H9 (cell line): ENCODE results near the gene FHIT. TPM values are rescaled to one million over a fixed set of nuclear protein-coding genes. Genes with fewer than 3 reads are reported as not detected.

ENCODE experiments used
- DNase-seq: peaks from one replicate; pipeline ENCODE4 v3.0.0-alpha.2; 2017
- H2AFZ ChIP-seq: one replicate; pipeline ENCODE4 v1.6.1; 2013; ENCODE audit warnings: mild to moderate bottlenecking, low read length, control low read depth, moderate library complexity
- H2AK5ac ChIP-seq: 2 replicates; pipeline ENCODE4 v1.6.1; 2013; ENCODE audit warnings: low read length, control low read depth, mixed read lengths; ENCODE audit not compliant: insufficient read length
- H2BK120ac ChIP-seq: one replicate; pipeline ENCODE4 v1.6.1; 2013; ENCODE audit warnings: low read depth, mild to moderate bottlenecking, low read length, control low read depth, inconsistent platforms; ENCODE audit not compliant: poor library complexity, severe bottlenecking
- H2BK12ac ChIP-seq: 2 replicates; pipeline ENCODE4 v1.6.1; 2013; ENCODE audit warnings: low read length, control low read depth, mixed read lengths, low read depth; ENCODE audit not compliant: insufficient read length
- H2BK15ac ChIP-seq: 2 replicates; pipeline ENCODE4 v1.6.1; 2013; ENCODE audit warnings: low read depth, low read length, control low read depth
- H2BK20ac ChIP-seq: one replicate; pipeline ENCODE4 v1.6.1; 2013; ENCODE audit warnings: low read depth, mild to moderate bottlenecking, low read length, control low read depth, inconsistent platforms; ENCODE audit not compliant: poor library complexity, severe bottlenecking
- H2BK5ac ChIP-seq: 2 replicates; pipeline ENCODE4 v1.6.1; 2013; ENCODE audit warnings: low read length, control low read depth, mixed read lengths; ENCODE audit not compliant: insufficient read length
- H3K14ac ChIP-seq: 2 replicates; pipeline ENCODE4 v1.6.1; 2013; ENCODE audit warnings: low read length, control low read depth; ENCODE audit not compliant: insufficient read depth
- H3K18ac ChIP-seq: 2 replicates; pipeline ENCODE4 v1.6.1; 2013; ENCODE audit warnings: low read depth, mild to moderate bottlenecking, mixed read lengths, low read length, control low read depth; ENCODE audit not compliant: insufficient read length
- H3K23ac ChIP-seq: 2 replicates; pipeline ENCODE4 v1.6.1; 2013; ENCODE audit warnings: low read length, control low read depth, mixed read lengths, low read depth; ENCODE audit not compliant: insufficient read length
- H3K23me2 ChIP-seq: 2 replicates; pipeline ENCODE4 v1.6.1; 2013; ENCODE audit warnings: low read depth, mild to moderate bottlenecking, mixed read lengths, low read length, control low read depth; ENCODE audit not compliant: insufficient read length, poor library complexity, severe bottlenecking
- H3K27ac ChIP-seq: 2 replicates; pipeline ENCODE4 v1.5.1; 2013; ENCODE audit warnings: low read length, control low read depth, mixed read lengths, low read depth; ENCODE audit not compliant: insufficient read length
- H3K27me3 ChIP-seq: 2 replicates; pipeline ENCODE4 v1.6.1; 2013; ENCODE audit warnings: low read length, control low read depth, inconsistent platforms; ENCODE audit not compliant: insufficient read depth
- H3K4ac ChIP-seq: 2 replicates; pipeline ENCODE4 v1.6.1; 2013; ENCODE audit warnings: low read depth, mild to moderate bottlenecking, control low read depth, inconsistent platforms, low read length, moderate library complexity
- H3K4me1 ChIP-seq: 2 replicates; pipeline ENCODE4 v1.6.1; 2013; ENCODE audit warnings: low read length, control low read depth, inconsistent platforms; ENCODE audit not compliant: insufficient read depth
- H3K4me2 ChIP-seq: 2 replicates; pipeline ENCODE4 v1.6.1; 2013; ENCODE audit warnings: low read length, control low read depth, mixed read lengths; ENCODE audit not compliant: insufficient read length, insufficient read depth
- H3K56ac ChIP-seq: 2 replicates; pipeline ENCODE4 v1.6.1; 2013; ENCODE audit warnings: low read depth, mild to moderate bottlenecking, mixed read lengths, low read length, control low read depth; ENCODE audit not compliant: insufficient read length
- H3K79me1 ChIP-seq: 2 replicates; pipeline ENCODE4 v1.6.1; 2013; ENCODE audit warnings: low read depth, mild to moderate bottlenecking, moderate library complexity, low read length, control low read depth, inconsistent platforms; ENCODE audit not compliant: insufficient read depth, poor library complexity, severe bottlenecking
- H3K79me2 ChIP-seq: 2 replicates; pipeline ENCODE4 v1.6.1; 2013; ENCODE audit warnings: low read length, control low read depth, inconsistent platforms; ENCODE audit not compliant: insufficient read depth
- H3K9ac ChIP-seq: 2 replicates; pipeline ENCODE4 v1.6.1; 2013; ENCODE audit warnings: low read length, control low read depth, mixed read lengths; ENCODE audit not compliant: insufficient read length; ENCODE audit errors: extremely low read depth
- H3K9me3 ChIP-seq: one replicate; pipeline ENCODE4 v1.6.1; 2013; ENCODE audit warnings: low read depth, low read length, inconsistent platforms; ENCODE audit not compliant: control insufficient read depth
- H3T11ph ChIP-seq: one replicate; pipeline ENCODE4 v1.6.1; 2013; ENCODE audit warnings: mild to moderate bottlenecking, low read length, control low read depth, inconsistent platforms
- H4K20me1 ChIP-seq: one replicate; pipeline ENCODE4 v1.6.1; 2013; ENCODE audit not compliant: control insufficient read depth, insufficient read length, insufficient read depth
- H4K5ac ChIP-seq: 2 replicates; pipeline ENCODE4 v1.6.1; 2013; ENCODE audit warnings: low read depth, mild to moderate bottlenecking, mixed read lengths, low read length, control low read depth; ENCODE audit not compliant: insufficient read length
- H4K8ac ChIP-seq: replicated peaks from 2 replicates; pipeline ENCODE4 v1.6.1; 2013; ENCODE audit warnings: low read length, control low read depth, mixed read lengths, low read depth; ENCODE audit not compliant: insufficient read length
- H4K91ac ChIP-seq: 2 replicates; pipeline ENCODE4 v1.6.1; 2013; ENCODE audit warnings: low read depth, mild to moderate bottlenecking, moderate library complexity, mixed read lengths, low read length, control low read depth; ENCODE audit not compliant: insufficient read length
- H3K27ac Mint-ChIP-seq, 3 experiments: 2 replicates in 2 of 3; 3 replicates in 1 of 3; pipeline ENCODE4 v1.8.0; 2020 to 2021; ENCODE audit warnings: mixed read lengths in 3 of 3, mild to moderate bottlenecking in 1 of 3, moderate library complexity in 1 of 3
- H3K27me3 Mint-ChIP-seq: 2 replicates; pipeline ENCODE4 v1.8.0; 2021; ENCODE audit warnings: low read depth, mild to moderate bottlenecking, moderate library complexity, mixed read lengths
- H3K36me3 Mint-ChIP-seq, 3 experiments: 2 replicates in 2 of 3; 3 replicates in 1 of 3; pipeline ENCODE4 v1.8.0; 2020 to 2021; ENCODE audit warnings: low read depth in 3 of 3, mixed read lengths in 3 of 3; ENCODE audit not compliant: insufficient read depth in 1 of 3
- H3K4me1 Mint-ChIP-seq, 2 experiments: 2 replicates each; pipeline ENCODE4 v1.8.0; 2020; ENCODE audit warnings: mixed read lengths in 2 of 2
- H3K4me3 Mint-ChIP-seq, 2 experiments: 2 replicates in 1 of 2; 3 replicates in 1 of 2; pipeline ENCODE4 v1.8.0; 2020 to 2021; ENCODE audit warnings: mild to moderate bottlenecking in 2 of 2, mixed read lengths in 2 of 2, moderate library complexity in 1 of 2
- H3K9me3 Mint-ChIP-seq, 2 experiments: 2 replicates in 1 of 2; 3 replicates in 1 of 2; pipeline ENCODE4 v1.8.0; 2020; ENCODE audit warnings: mild to moderate bottlenecking in 2 of 2, mixed read lengths in 2 of 2, moderate library complexity in 1 of 2
- WGBS: extraction: QIAGEN DNeasy Blood & Tissue Kit; methylation state at CpG from one replicate; pipeline ENCODE4 v1.1.7; 2013; ENCODE audit warnings: missing lambda C conversion rate, low lambda C conversion rate, mixed read lengths; ENCODE audit not compliant: insufficient read length; ENCODE audit errors: extremely low coverage; 5-methylcytosine and 5-hydroxymethylcytosine counted together
- total RNA-seq: library from RNA; stranded (reverse); gene quantifications from 2 replicates; pipeline ENCODE4 v1.2.1, GENCODE V29; 2021
- TF ChIP-seq, protein P1 (sequence below): fragments of 200-600 bp; sonication (generic); conservative IDR thresholded peaks from 3 replicates; pipeline ENCODE4 v1.8.0; 2021; ENCODE audit warnings: antibody characterized with exemption, mild to moderate bottlenecking

Gene FHIT
- total RNA-seq, 1 experiment from 2014 or later = 3.0 TPM

DNA sequence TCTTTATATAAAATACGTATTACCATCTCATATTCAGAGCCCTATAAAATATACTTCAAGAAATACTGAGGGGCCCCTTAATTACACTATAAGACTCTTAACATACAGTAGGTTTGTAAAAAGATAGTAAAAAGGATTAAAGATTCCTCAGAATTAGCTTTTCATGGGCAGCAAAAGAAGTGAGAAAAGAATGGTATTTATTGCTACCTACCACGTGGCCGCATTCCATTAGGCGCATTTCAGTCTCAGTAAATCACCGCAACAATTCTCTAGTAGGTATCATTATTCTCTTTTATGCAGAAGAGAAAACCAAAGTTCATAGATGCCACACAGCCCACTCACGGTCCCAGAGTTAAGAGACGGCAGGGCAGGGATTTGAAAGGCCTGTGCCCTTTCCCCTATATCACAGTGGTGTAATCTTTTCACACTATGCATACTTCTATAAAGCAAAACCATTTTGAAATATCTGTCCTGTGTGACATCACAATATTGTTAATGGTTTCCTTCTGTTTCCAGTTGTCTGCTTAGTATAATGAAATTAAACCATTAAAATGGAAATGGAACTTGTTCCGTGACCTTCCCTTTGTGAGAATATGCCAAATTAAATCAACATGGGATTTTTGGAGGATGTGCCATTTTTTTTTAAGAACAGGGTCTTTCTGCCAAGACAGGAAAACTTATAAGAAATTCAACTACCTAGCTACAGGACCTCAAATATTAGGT, 1072.2 kb downstream of the FHIT start:
- Mint-ChIP-seq H3K36me3 (no peaks in the 10 kb centered on the region), H3K27me3 (no peaks in the 10 kb centered on the region), H3K4me3 (no peak overlapping the region), H3K27ac (peak overlapping the region in 1 of 3 experiments; percentile 57; a peak in 1 of 7 replicates), H3K4me1 (peaks cover 10 to 12% of the 10 kb centered on the region in 2 experiments), H3K9me3 (no peaks in the 10 kb centered on the region)
- Histone ChIP-seq H2AFZ (no peak overlapping the region), H3K9ac (no peak overlapping the region), H3K18ac (no peak overlapping the region), H2BK20ac (no peak overlapping the region), H4K20me1 (no peaks in the 10 kb centered on the region), H2BK15ac (no peak overlapping the region), H3K23me2 (no peaks in the 10 kb centered on the region), H3K23ac (no peak overlapping the region), H2AK5ac (no peak overlapping the region), H3K14ac (no peak overlapping the region), H4K91ac (no peak overlapping the region), H3K4me2 (no peak overlapping the region), H4K5ac (no peak overlapping the region), H3K4me1 (no peaks in the 10 kb centered on the region; the same call in 1 of the 2 replicates), H3K27ac (no peak overlapping the region), H2BK5ac (no peak overlapping the region), H3K9me3 (no peaks in the 10 kb centered on the region), H2BK12ac (no peak overlapping the region), H3K56ac (no peak overlapping the region), H3T11ph (no peak overlapping the region), H3K27me3 (no peaks in the 10 kb centered on the region), H3K4ac (no peak overlapping the region), H2BK120ac (no peak overlapping the region), H4K8ac (no peak overlapping the region), H3K79me2 (no peaks in the 10 kb centered on the region), H3K79me1 (no peaks in the 10 kb centered on the region)
- DNase-seq = no peak
- TF ChIP-seq, protein P1, sequence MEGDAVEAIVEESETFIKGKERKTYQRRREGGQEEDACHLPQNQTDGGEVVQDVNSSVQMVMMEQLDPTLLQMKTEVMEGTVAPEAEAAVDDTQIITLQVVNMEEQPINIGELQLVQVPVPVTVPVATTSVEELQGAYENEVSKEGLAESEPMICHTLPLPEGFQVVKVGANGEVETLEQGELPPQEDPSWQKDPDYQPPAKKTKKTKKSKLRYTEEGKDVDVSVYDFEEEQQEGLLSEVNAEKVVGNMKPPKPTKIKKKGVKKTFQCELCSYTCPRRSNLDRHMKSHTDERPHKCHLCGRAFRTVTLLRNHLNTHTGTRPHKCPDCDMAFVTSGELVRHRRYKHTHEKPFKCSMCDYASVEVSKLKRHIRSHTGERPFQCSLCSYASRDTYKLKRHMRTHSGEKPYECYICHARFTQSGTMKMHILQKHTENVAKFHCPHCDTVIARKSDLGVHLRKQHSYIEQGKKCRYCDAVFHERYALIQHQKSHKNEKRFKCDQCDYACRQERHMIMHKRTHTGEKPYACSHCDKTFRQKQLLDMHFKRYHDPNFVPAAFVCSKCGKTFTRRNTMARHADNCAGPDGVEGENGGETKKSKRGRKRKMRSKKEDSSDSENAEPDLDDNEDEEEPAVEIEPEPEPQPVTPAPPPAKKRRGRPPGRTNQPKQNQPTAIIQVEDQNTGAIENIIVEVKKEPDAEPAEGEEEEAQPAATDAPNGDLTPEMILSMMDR = no peak
- WGBS = no CpG with 5 or more reads among the region's 8 CpGs
